GM19193 (cell line): Measurements from ENCODE around the gene AHCTF1.

Source experiments
- POLR2A ChIP-seq: IDR thresholded peaks from 4 replicates; pipeline ENCODE4 v1.6.1; 2011; ENCODE audit not compliant: insufficient read depth, insufficient read length; ENCODE audit errors: extremely low read depth

AHCTF1 gene

DNA sequence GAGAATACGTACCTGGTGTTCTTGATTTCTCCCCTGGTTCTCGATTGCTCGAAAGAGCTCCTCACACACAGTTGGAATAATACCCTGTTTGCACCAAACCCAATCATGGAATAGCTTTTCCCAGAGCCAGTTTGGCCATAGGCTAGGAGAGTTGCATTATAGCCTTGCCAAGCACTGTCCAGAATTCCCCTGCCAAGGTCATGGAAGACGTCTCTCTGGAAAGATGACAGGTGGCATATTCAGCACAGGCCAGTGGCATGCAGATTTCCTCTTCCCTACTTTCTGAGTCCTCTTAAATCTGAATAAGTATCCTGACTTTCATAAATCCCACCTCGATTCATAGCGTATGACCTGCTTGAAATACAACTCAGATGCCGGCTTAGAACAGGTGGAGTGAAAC is 111.1 kb downstream of the AHCTF1 start:
- no peak for TF ChIP-seq POLR2A

GRCh38 chr1:246815693-246816270 is 116.0 kb downstream of the AHCTF1 start:
- no peak for TF ChIP-seq POLR2A

DNA sequence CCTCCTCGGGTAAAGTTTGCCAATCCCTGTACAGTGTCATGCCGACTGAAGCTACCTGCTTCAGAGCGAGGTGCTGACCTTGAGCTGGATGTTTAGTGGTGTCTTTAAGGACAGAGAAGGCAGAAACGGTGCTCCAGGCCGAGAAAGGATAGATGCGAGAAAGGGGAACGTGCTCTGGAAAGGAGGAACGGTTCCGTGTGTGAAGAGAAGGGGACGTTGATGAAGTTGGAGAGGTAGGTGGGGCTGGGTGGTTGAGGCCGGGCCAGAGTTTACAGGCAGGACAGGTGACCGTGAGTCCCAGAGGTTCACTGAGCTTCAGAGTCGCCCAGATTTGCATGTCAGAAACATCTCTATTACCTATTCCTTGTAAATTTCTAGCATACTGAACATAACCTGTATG is 116.9 kb downstream of the AHCTF1 start:
- TF ChIP-seq POLR2A: no peak

GRCh38 chr1:246811985-246812384 is 119.8 kb downstream of the AHCTF1 start:
- no peak for TF ChIP-seq POLR2A

- TF ChIP-seq POLR2A: no peak
These were observed 122.3 kb downstream of the AHCTF1 start for GRCh38 chr1:246809473-246809872.

GRCh38 chr1:246805135-246805716 is 126.5 kb downstream of the AHCTF1 start:
- TF ChIP-seq POLR2A: no peak

GRCh38 chr1:246803883-246804282 is 127.9 kb downstream of the AHCTF1 start:
- no peak for TF ChIP-seq POLR2A

GRCh38 chr1:246803373-246803772 is 128.4 kb downstream of the AHCTF1 start:
- no peak for TF ChIP-seq POLR2A

DNA sequence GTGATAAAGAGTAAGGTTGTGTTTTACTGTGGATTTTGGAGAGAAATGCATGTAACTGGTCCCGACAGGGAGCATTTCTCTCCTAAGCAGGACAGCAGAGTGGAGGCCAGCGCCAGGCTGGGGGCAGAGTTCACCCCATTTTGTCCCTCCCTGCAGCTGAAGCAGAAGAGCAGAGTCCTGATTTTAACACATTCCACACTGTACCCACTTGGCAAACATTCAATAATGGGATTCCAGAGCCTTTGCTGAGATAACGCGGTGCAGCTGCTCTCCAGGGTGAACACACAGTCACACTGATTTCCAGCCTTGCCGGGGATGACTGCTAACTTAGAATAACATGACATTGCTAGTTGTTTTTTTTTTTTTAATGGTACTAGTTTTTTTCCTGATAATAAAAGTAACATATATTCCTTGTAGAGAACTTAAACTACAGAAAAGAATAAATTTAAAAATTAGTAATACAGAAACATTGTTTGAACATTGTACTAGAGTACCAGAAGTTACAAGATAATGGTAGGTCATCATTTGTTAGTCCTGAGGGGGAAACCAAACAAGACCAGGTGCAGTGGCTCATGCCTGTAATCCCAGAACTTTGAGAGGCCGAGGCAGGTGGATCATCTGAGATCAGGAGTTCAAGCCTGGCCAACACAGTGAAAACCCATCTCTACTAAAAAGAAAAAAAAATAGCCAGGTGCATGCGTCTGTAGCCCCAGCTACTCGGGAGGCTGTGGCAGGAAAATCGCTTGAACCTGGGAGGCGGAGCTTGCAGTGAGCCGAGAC is 130.3 kb downstream of the AHCTF1 start:
- no peak for TF ChIP-seq POLR2A

DNA sequence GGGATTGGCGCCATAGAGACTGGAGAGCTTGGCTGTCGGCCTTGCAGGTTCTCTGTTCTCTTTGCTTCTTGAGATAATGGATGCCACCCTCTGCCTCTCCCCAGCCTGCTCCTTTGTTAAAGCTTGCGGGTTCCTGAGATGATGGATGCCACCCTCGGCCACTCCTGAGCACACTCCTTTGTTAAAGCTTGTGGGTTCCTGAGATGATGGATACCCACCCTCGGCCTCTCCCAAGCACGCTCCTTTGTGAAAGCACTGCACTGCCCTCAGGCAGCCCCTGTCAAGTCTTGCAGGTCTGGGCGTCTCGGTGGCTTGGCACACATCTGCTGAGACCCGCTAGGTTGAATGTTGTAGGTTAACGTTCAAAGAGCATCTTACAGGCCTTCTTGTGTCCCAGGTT is 131.0 kb downstream of the AHCTF1 start:
- TF ChIP-seq POLR2A: no peak

DNA sequence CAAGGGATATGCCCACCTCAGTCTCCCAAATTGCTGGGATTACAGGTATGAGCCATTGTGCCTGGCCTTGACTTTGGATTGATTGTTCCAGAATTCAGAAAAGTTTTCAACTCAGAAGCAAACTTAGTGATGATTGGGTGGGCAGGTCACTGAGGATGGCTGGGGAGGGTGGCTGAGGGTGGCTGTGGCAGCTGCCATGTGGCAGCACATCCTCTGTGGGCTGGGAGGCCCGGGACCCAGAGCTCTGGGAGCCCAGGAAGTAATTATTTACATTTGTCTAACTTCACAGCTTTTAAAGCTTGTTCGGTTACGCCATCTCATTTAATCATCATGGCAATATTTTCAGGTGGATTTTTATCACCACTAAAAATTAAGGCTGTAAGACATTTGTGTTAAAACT is 131.4 kb downstream of the AHCTF1 start:
- TF ChIP-seq POLR2A: no peak

- TF ChIP-seq POLR2A: no peak
These were observed 132.9 kb downstream of the AHCTF1 start for GRCh38 chr1:246798606-246799496.

DNA sequence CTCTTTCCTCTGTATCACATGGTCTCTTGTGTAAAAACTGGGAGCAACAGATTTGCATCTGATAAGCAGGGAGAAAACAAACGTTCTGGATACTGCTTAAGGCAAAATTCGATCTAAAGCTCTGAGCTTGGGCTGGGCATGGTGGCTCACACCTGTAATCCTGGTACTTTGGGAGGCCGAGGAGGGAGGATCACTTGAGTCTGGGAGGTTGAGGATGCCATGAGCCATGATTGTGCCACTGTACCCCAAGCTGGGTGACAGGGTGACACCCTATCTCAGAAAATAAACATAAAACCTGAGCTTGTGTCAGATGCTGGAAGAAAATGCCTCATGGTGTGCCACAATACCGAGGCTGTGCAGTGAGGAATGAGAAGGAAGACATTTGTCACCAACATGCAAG is 133.6 kb downstream of the AHCTF1 start:
- no peak for TF ChIP-seq POLR2A

DNA sequence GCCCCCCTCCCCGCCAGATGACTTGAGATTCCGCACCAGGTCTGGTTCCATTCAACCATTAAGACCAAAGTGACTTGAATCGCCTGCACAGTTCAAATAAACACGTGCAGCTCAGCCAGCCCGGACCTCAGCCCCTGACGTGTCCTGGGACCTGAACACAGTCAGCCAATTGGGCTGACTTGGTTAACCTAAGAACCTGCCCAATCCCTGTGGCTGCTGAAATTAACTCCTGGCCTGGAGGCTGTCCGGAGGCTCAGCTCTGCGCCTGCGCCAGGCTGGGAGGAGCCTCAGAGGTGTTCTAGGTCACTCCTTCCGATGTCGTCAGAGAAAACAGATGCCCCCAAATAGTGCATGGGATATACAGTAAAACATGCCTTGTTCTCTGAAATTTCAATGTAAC is 134.2 kb downstream of the AHCTF1 start:
- TF ChIP-seq POLR2A: no peak

- TF ChIP-seq POLR2A: no peak
These were observed 134.6 kb downstream of the AHCTF1 start for GRCh38 chr1:246797157-246797556.
